ENCODE measurements around the gene DPYD.

The DPYD gene

GRCh38 chr1:97207868-97208267 lies 713.0 kb downstream of the DPYD start:
- TF ChIP-seq CTCF (conservative IDR thresholded peaks at IDR 0.05; ENCODE audit: low read length) = no peak
- no peak overlapping the region for H3K4me3 ChIP-seq (ENCODE audit: low read length)
- DNase-seq (ENCODE audit: low read depth) = no peak

GRCh38 chr1:97204468-97204867 lies 716.4 kb downstream of the DPYD start:
- no peak for DNase-seq (ENCODE audit: low read depth)
- no peak for TF ChIP-seq CTCF (conservative IDR thresholded peaks at IDR 0.05; ENCODE audit: low read length)
- H3K4me3 ChIP-seq (ENCODE audit: low read length) = no peak overlapping the region

GRCh38 chr1:97202481-97203380 lies 718.1 kb downstream of the DPYD start:
- TF ChIP-seq CTCF (conservative IDR thresholded peaks at IDR 0.05; ENCODE audit: low read length) = no peak
- no peak overlapping the region for H3K4me3 ChIP-seq (ENCODE audit: low read length)
- no peak for DNase-seq (ENCODE audit: low read depth)

- TF ChIP-seq CTCF (conservative IDR thresholded peaks at IDR 0.05; ENCODE audit: low read length) = no peak
- no peak overlapping the region for H3K4me3 ChIP-seq (ENCODE audit: low read length)
- no peak for DNase-seq (ENCODE audit: low read depth)
Observed at GRCh38 chr1:97201641-97202040, 719.2 kb downstream of the DPYD start.

GRCh38 chr1:97200595-97200994 lies 720.2 kb downstream of the DPYD start:
- TF ChIP-seq CTCF (conservative IDR thresholded peaks at IDR 0.05; ENCODE audit: low read length) = no peak
- H3K4me3 ChIP-seq (ENCODE audit: low read length) = no peak overlapping the region
- DNase-seq (ENCODE audit: low read depth) = no peak

- no peak overlapping the region for H3K4me3 ChIP-seq (ENCODE audit: low read length)
- DNase-seq (ENCODE audit: low read depth) = no peak
- TF ChIP-seq CTCF (conservative IDR thresholded peaks at IDR 0.05; ENCODE audit: low read length) = no peak
Observed at GRCh38 chr1:97196825-97197516, 723.9 kb downstream of the DPYD start.

Data from AG10803 (cell line).